IMR-90 (cell line): ENCODE results near the gene SSH2. TPM values are rescaled to one million over a fixed set of nuclear protein-coding genes. Genes with fewer than 3 reads are reported as not detected.

Source experiments
- ATAC-seq: fragments of 200-7000 bp; cut with Tn5 transposase; 2 replicates; pipeline ENCODE4 v1.9.1; 2020; ENCODE audit warnings: low read depth, mild to moderate bottlenecking, moderate library complexity
- BruUV-seq: library from RNA; stranded (reverse); fragments of 400-500 nt; replicated peaks from 2 replicates; lab custom pipeline; 2021; lab: Mats Ljungman, UMichigan
- CTCF ChIA-PET: fragments of 300-600 bp; formaldehyde crosslinking; extraction: SDS; loops from one replicate; lab custom pipeline; 2021; ENCODE audit warnings: antibody characterized with exemption; lab: Yijun Ruan, JAX
- POLR2A ChIA-PET: fragments of 300-600 bp; sonication (Branson Sonifier 250); formaldehyde crosslinking; loops from one replicate; lab custom pipeline; 2022; ENCODE audit warnings: antibody characterized with exemption; ENCODE audit not compliant: unreplicated experiment; lab: Charles Lee
- DNase-seq: peaks from one replicate; pipeline ENCODE4 v3.0.0; 2013
- H2AFZ ChIP-seq: replicated peaks from 2 replicates; pipeline ENCODE3; 2013; ENCODE audit warnings: low read length, mild to moderate bottlenecking; ENCODE audit not compliant: poor library complexity
- H2AK5ac ChIP-seq: 2 replicates; pipeline ENCODE4 v1.6.1; 2013; ENCODE audit warnings: low read depth, low read length, inconsistent platforms
- H2AK9ac ChIP-seq: replicated peaks from 2 replicates; pipeline ENCODE3; 2013; ENCODE audit warnings: mild to moderate bottlenecking, low read depth, low read length, moderate library complexity; ENCODE audit not compliant: poor library complexity
- H2BK120ac ChIP-seq: 2 replicates; pipeline ENCODE4 v1.6.1; 2013; ENCODE audit warnings: low read depth, low read length, inconsistent platforms
- H2BK15ac ChIP-seq: 3 replicates; pipeline ENCODE4 v1.6.1; 2013; ENCODE audit warnings: low read depth, low read length, inconsistent platforms
- H2BK20ac ChIP-seq: 2 replicates; pipeline ENCODE4 v1.6.1; 2013; ENCODE audit warnings: low read depth, mild to moderate bottlenecking, inconsistent platforms, low read length, moderate library complexity
- H2BK5ac ChIP-seq: 2 replicates; pipeline ENCODE4 v1.6.1; 2013; ENCODE audit warnings: mild to moderate bottlenecking, low read depth, low read length, inconsistent platforms; ENCODE audit not compliant: poor library complexity, severe bottlenecking
- H3K14ac ChIP-seq: replicated peaks from 2 replicates; pipeline ENCODE4 v1.6.1; 2013; ENCODE audit warnings: low read depth, low read length, inconsistent platforms
- H3K18ac ChIP-seq: 2 replicates; pipeline ENCODE4 v1.6.1; 2013; ENCODE audit warnings: low read depth, low read length, control low read depth
- H3K23ac ChIP-seq: 2 replicates; pipeline ENCODE4 v1.6.1; 2013; ENCODE audit warnings: low read depth, low read length, inconsistent platforms
- H3K27ac ChIP-seq: 2 replicates; pipeline ENCODE4 v1.5.1; 2013; ENCODE audit warnings: mild to moderate bottlenecking, control low read depth, low read length; ENCODE audit not compliant: insufficient read depth
- H3K27me3 ChIP-seq: 2 replicates; pipeline ENCODE4 v1.6.1; 2013; ENCODE audit warnings: low read length; ENCODE audit not compliant: control insufficient read depth, insufficient read depth
- H3K36me3 ChIP-seq: 2 replicates; pipeline ENCODE4 v1.6.1; 2013; ENCODE audit warnings: low read length, mixed read lengths; ENCODE audit not compliant: control insufficient read depth, insufficient read depth
- H3K4ac ChIP-seq: 2 replicates; pipeline ENCODE4 v1.6.1; 2013; ENCODE audit warnings: low read depth, low read length, inconsistent platforms
- H3K4me1 ChIP-seq: 2 replicates; pipeline ENCODE4 v1.6.1; 2013; ENCODE audit warnings: low read length, mixed read lengths; ENCODE audit not compliant: control insufficient read depth, insufficient read depth
- H3K4me2 ChIP-seq: 2 replicates; pipeline ENCODE4 v1.6.1; 2013; ENCODE audit warnings: low read depth, mild to moderate bottlenecking, control low read depth, low read length, moderate library complexity
- H3K4me3 ChIP-seq: 2 replicates; pipeline ENCODE4 v1.5.1; 2013; ENCODE audit warnings: low read depth, mild to moderate bottlenecking, control low read depth, low read length, moderate library complexity; ENCODE audit not compliant: insufficient read depth
- H3K56ac ChIP-seq: 2 replicates; pipeline ENCODE4 v1.6.1; 2013; ENCODE audit warnings: low read length, inconsistent platforms; ENCODE audit not compliant: insufficient read depth; ENCODE audit errors: extremely low read depth
- H3K79me1 ChIP-seq, 2 experiments: 2 replicates each; pipeline ENCODE4 v1.6.1; 2013; ENCODE audit warnings: low read length in 2 of 2, inconsistent platforms in 1 of 2, low read depth in 1 of 2
- H3K9ac ChIP-seq: 2 replicates; pipeline ENCODE4 v1.6.1; 2013; ENCODE audit warnings: low read depth, low read length, control low read depth
- H3K9me1 ChIP-seq: 2 replicates; pipeline ENCODE4 v1.6.1; 2013; ENCODE audit warnings: low read length, inconsistent platforms; ENCODE audit not compliant: insufficient read depth
- H3K9me3 ChIP-seq: 2 replicates; pipeline ENCODE4 v1.6.1; 2013; ENCODE audit warnings: low read length; ENCODE audit not compliant: control insufficient read depth, insufficient read depth
- H4K20me1 ChIP-seq: 2 replicates; pipeline ENCODE4 v1.6.1; 2013; ENCODE audit warnings: low read length, inconsistent platforms; ENCODE audit not compliant: insufficient read depth
- H4K5ac ChIP-seq: 2 replicates; pipeline ENCODE4 v1.6.1; 2013; ENCODE audit warnings: mild to moderate bottlenecking, low read depth, low read length, control low read depth
- H4K8ac ChIP-seq, 2 experiments: 2 replicates each; pipeline ENCODE4 v1.6.1; 2013; ENCODE audit warnings: low read depth in 2 of 2, low read length in 2 of 2, control low read depth in 1 of 2, inconsistent platforms in 1 of 2
- H4K91ac ChIP-seq: 2 replicates; pipeline ENCODE4 v1.6.1; 2013; ENCODE audit warnings: low read depth, low read length, inconsistent platforms; ENCODE audit not compliant: insufficient read depth
- BHLHE40 ChIP-seq: fragments of 150-350 bp; IDR thresholded peaks from 2 replicates; pipeline ENCODE4 v1.6.1; 2016; ENCODE audit warnings: mild to moderate bottlenecking, low read depth, low read length
- MAFK ChIP-seq: IDR thresholded peaks from 2 replicates; pipeline ENCODE4 v1.6.1; 2012; ENCODE audit warnings: low read depth, low read length, improper control_type of control experiment
- RAD21 ChIP-seq: IDR thresholded peaks from 2 replicates; pipeline ENCODE4 v1.6.1; 2012; ENCODE audit warnings: low read length, improper control_type of control experiment
- RCOR1 ChIP-seq: IDR thresholded peaks from 2 replicates; pipeline ENCODE4 v1.6.1; 2012; ENCODE audit warnings: mild to moderate bottlenecking, low read length, improper control_type of control experiment; ENCODE audit not compliant: insufficient replicate concordance
- WGBS, 2 experiments: methylation state at CpG; one replicate each; pipeline versions ENCODE4 v1.1.5 to v1.1.7; 2013; ENCODE audit warnings: missing lambda C conversion rate in 2 of 2; ENCODE audit not compliant: insufficient read length in 1 of 2; ENCODE audit errors: extremely low coverage in 2 of 2; 5-methylcytosine and 5-hydroxymethylcytosine counted together
- dilution Hi-C: fragments of 300-500 bp; cut with HindIII; formaldehyde crosslinking; loops from one replicate; pipeline ENCODE4 v1.14.3; 2018; ENCODE audit warnings: low sequenced_read_pairs; ENCODE audit not compliant: unreplicated experiment
- in situ Hi-C: fragments of 300-500 bp; cut with MboI; formaldehyde crosslinking; loops from 3 replicates; pipeline ENCODE4 v1.14.3; 2019; ENCODE audit warnings: low sequenced_read_pairs, inconsistent platforms, mixed read lengths
- intact Hi-C: fragments of 100-400 bp; cut with micrococcal nuclease; formaldehyde crosslinking; loops from 2 replicates; pipeline ENCODE4 v1.10.0; 2022
- polyA plus RNA-seq, 3 experiments: library from polyadenylated mRNA; depleted of rRNA; stranded (reverse); fragments of >200 nt; gene quantifications; 2 replicates each; pipeline ENCODE4 v1.2.3, GENCODE V29; 2012; ENCODE audit warnings: low replicate concordance in 1 of 3
- total RNA-seq: library from RNA; depleted of rRNA; stranded (reverse); fragments of >200 nt; gene quantifications from 2 replicates; pipeline ENCODE4 v1.2.3, GENCODE V29; 2012
- TF ChIP-seq, protein P1 (sequence below): fragments of 150-350 bp; IDR thresholded peaks from 2 replicates; pipeline ENCODE4 v1.6.1; 2016; ENCODE audit warnings: low read depth, mild to moderate bottlenecking, low read length, moderate library complexity, borderline replicate concordance

SSH2 gene
- total and polyA plus RNA-seq, 2 of the 4 experiments (the other 2 are of a cell fraction): 9.3 TPM

DNA sequence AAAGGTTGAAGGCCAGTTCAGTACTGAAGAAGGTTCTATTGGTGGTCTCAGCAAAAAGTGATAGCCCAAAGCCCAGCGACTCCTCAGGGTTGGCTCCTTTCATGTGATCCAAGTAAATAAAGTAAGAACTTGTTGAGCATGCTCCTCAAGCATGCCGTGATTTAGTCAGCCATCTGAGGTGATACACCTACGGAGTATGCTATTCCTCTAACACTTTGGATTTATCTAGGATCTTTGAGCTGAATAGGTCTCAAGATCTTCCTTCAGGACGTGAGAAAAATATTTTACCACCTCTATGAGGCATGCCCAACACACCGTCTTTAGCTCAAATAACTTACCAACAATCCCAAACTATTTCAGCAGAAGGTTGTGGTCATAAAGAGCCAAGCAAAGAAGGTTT lies 154.0 kb downstream of the SSH2 start:
- DNase-seq (no peak), ATAC-seq (no peak)
- Histone ChIP-seq H3K9ac (no peak overlapping the region), H3K79me1 (peaks cover 0 to 4% of the 10 kb centered on the region in 2 experiments; a peak in 1 of 4 replicates), H2AK9ac (no peak overlapping the region), H3K14ac (0 out of 2 replicates have a peak overlapping the region, but pooled peaks have one; percentile 7), H4K5ac (no peak overlapping the region), H3K4me3 (no peak overlapping the region), H2AFZ (no peak overlapping the region), H4K91ac (no peak overlapping the region), H2BK5ac (no peak overlapping the region), H3K9me3 (no peaks in the 10 kb centered on the region), H2BK120ac (no peak overlapping the region), H3K27me3 (no peaks in the 10 kb centered on the region), H3K4me1 (peaks cover 3% of the 10 kb centered on the region; the same call in 1 of the 2 replicates), H3K27ac (no peak overlapping the region), H3K56ac (no peak overlapping the region), H3K9me1 (0 out of 2 replicates have a peak, but pooled peaks cover 2% of the 10 kb centered on the region), H3K23ac (no peak overlapping the region), H2BK20ac (no peak overlapping the region), H2AK5ac (no peak overlapping the region), H2BK15ac (no peak overlapping the region), H3K36me3 (no peaks in the 10 kb centered on the region), H4K20me1 (no peaks in the 10 kb centered on the region; the same call in 1 of the 2 replicates), H3K4ac (no peak overlapping the region), H3K4me2 (no peak overlapping the region), H3K18ac (peak overlapping the region; percentile 6; the same call in 1 of the 2 replicates), H4K8ac (no peak overlapping the region)
- TF ChIP-seq BHLHE40: no peak
- TF ChIP-seq RAD21: no peak
- TF ChIP-seq, protein P1, sequence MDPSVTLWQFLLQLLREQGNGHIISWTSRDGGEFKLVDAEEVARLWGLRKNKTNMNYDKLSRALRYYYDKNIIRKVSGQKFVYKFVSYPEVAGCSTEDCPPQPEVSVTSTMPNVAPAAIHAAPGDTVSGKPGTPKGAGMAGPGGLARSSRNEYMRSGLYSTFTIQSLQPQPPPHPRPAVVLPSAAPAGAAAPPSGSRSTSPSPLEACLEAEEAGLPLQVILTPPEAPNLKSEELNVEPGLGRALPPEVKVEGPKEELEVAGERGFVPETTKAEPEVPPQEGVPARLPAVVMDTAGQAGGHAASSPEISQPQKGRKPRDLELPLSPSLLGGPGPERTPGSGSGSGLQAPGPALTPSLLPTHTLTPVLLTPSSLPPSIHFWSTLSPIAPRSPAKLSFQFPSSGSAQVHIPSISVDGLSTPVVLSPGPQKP: no peak
- TF ChIP-seq RCOR1: no peak
- no peak for TF ChIP-seq MAFK
- in situ Hi-C loops (loop anchor here (5.0 kb wide), 1 partner anchor 134 kb away; no protein-coding TSS in a partner anchor), dilution Hi-C loops (no loop called here), intact Hi-C loops (no loop called here)
- no TSS peak for BruUV-seq
- ChIA-PET CTCF (interaction anchor here (4.0 kb wide), 1 partner anchor 137 kb away, joined by 32 read pairs; no protein-coding TSS in a partner anchor), POLR2A (no interaction called here)
- no CpG with 5 or more reads among the region's 5 CpGs for WGBS, 2 experiments
